SIG-M5 (cell line): Measurements from ENCODE around the gene MBD3L1.

Experiments used
- DNase-seq: peaks from one replicate; lab custom pipeline; 2025; lab: John Stamatoyannopoulos, UW

MBD3L1 gene

DNA sequence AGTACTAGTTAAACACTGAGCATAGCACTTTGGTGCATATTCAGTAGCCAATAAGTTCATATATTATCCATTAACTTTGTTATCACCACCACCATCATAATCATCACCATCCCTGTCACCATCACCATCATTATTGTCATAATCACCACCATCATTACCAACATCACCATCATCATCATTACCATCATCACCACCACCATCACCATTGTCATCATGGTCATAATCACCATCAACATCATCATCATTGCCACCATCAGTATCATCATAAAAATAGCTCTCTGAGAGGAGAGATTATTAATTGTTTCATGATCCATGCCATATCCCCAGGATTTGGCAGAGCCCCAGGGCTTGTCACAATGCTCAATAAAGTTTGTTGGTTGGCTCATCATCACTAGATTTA lies 49.3 kb downstream of the MBD3L1 start:
- DNase-seq: no peak

DNA sequence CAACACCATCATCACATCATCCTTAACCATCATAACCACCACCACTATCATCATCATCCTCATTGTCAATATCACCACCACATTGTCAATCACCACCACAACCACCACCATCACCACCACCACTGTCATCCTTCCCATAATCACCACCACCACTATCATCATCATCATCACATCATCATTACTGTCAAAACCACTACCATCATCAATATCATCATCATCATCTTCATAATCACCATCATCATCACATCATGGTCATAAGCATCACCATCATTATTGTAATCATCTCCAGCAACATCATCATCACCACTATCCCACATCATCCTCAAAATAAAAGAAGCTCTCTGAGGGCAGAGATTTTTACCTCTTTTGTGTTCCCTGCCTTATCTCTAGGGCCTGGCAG lies 52.2 kb downstream of the MBD3L1 start:
- DNase-seq: no peak

DNA sequence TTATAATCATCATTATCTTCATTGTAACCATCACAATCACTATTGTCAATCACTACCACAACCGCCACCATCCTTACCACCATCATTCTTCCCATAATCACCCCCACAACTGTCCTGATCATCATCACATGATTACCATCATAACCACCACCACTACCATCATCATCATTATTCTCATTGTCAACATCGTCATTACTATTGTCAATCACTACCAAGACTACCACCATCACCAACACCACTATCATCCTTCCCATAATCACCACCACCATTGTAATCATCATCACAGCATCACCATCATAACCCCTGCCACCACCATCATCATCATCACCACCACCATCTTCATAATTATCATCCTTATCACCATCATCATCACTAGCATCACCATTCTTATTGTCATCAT lies 55.2 kb downstream of the MBD3L1 start:
- DNase-seq: no peak

DNA sequence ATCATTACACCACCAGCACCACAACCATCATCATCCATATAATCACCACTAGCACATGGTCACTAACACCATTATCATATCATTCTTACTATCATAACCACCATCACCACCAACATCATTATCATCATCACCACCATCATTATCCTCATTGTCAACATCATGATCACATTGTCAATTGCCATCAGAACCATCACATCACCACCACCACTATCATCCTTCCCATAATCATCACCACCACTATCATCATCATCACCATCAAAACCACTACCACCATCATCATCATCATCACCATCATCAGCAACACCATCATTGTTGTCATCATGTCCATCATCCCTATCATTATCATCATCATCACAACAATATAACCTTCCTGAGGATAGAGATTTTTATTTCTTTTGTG lies 58.1 kb downstream of the MBD3L1 start:
- no peak for DNase-seq
